Liver (tissue), 9 donors: ENCODE data around the gene KLKB1. TPM values are rescaled to one million over a fixed set of nuclear protein-coding genes. Genes with fewer than 3 reads are reported as not detected.

Experiments used
- DNase-seq: peaks from one replicate; pipeline ENCODE4 v3.0.0-alpha.2; 2017; ENCODE audit warnings: low spot score
- H3K27ac ChIP-seq, 2 donors: one replicate each; pipeline ENCODE4 v1.7.0; 2013; ENCODE audit warnings: inconsistent platforms in 2 of 2, low read length in 2 of 2, control low read depth in 1 of 2, low read depth in 1 of 2, mild to moderate bottlenecking in 1 of 2
- H3K27me3 ChIP-seq, 4 donors: one replicate each; pipeline versions ENCODE4 v1.6.1 to v1.7.0; 2013; ENCODE audit warnings: low read length in 3 of 4, inconsistent platforms in 1 of 4, mild to moderate bottlenecking in 1 of 4, moderate library complexity in 1 of 4; ENCODE audit not compliant: control insufficient read depth in 4 of 4, insufficient read depth in 4 of 4
- H3K36me3 ChIP-seq, 4 donors: one replicate each; pipeline versions ENCODE4 v1.6.1 to v1.7.0; 2013; ENCODE audit warnings: low read length in 3 of 4, mild to moderate bottlenecking in 3 of 4, low read depth in 1 of 4, moderate library complexity in 1 of 4; ENCODE audit not compliant: control insufficient read depth in 4 of 4, insufficient read depth in 3 of 4
- H3K4me1 ChIP-seq, 4 donors: one replicate each; pipeline versions ENCODE4 v1.6.1 to v1.7.0; 2013; ENCODE audit warnings: low read length in 3 of 4, mild to moderate bottlenecking in 3 of 4, moderate library complexity in 1 of 4; ENCODE audit not compliant: control insufficient read depth in 4 of 4, insufficient read depth in 4 of 4
- H3K4me3 ChIP-seq, 3 donors: one replicate each; pipeline versions ENCODE4 v1.6.1 to v1.7.0; 2013; ENCODE audit warnings: low read length in 3 of 3, control low read depth in 1 of 3, low read depth in 1 of 3, mild to moderate bottlenecking in 1 of 3
- H3K9ac ChIP-seq, 2 donors: one replicate each; pipeline ENCODE4 v1.7.0; 2013; ENCODE audit warnings: low read length in 2 of 2, mild to moderate bottlenecking in 2 of 2, moderate library complexity in 2 of 2, control low read depth in 1 of 2, low read depth in 1 of 2
- H3K9me3 ChIP-seq, 4 donors: one replicate each; pipeline versions ENCODE4 v1.6.1 to v1.7.0; 2013; ENCODE audit warnings: low read length in 3 of 4; ENCODE audit not compliant: control insufficient read depth in 4 of 4
- FOXA1 ChIP-seq: IDR thresholded peaks from 2 replicates; pipeline ENCODE4 v1.6.1; 2016; ENCODE audit warnings: antibody characterized with exemption
- FOXA2 ChIP-seq: IDR thresholded peaks from 2 replicates; pipeline ENCODE4 v1.6.1; 2016; ENCODE audit warnings: antibody characterized with exemption
- HNF4A ChIP-seq, 2 donors: conservative IDR thresholded peaks; 2 replicates each; pipeline ENCODE4 v1.6.1; 2016; ENCODE audit warnings: antibody characterized with exemption in 2 of 2, mild to moderate bottlenecking in 2 of 2
- JUND ChIP-seq, 2 donors: IDR thresholded peaks; 2 replicates each; pipeline ENCODE4 v1.6.1; 2016; ENCODE audit warnings: antibody characterized with exemption in 2 of 2
- RAD21 ChIP-seq, 2 donors: IDR thresholded peaks; 2 replicates each; pipeline ENCODE4 v1.6.1; 2016; ENCODE audit warnings: antibody characterized with exemption in 2 of 2, mild to moderate bottlenecking in 2 of 2
- RXRA ChIP-seq, 2 donors: IDR thresholded peaks; 2 replicates each; pipeline ENCODE4 v1.6.1; 2017 to 2018; ENCODE audit warnings: antibody characterized with exemption in 2 of 2, mild to moderate bottlenecking in 1 of 2
- TAF1 ChIP-seq: conservative IDR thresholded peaks from 2 replicates; pipeline ENCODE4 v1.6.1; 2016; ENCODE audit warnings: antibody characterized with exemption, mild to moderate bottlenecking
- YY1 ChIP-seq: IDR thresholded peaks from 2 replicates; pipeline ENCODE4 v1.6.1; 2016; ENCODE audit warnings: antibody characterized with exemption, mild to moderate bottlenecking
- WGBS: extraction: QIAGEN DNeasy Blood & Tissue Kit; methylation state at CpG from one replicate; pipeline ENCODE4 v1.1.7; 2013; 5-methylcytosine and 5-hydroxymethylcytosine counted together
- polyA plus RNA-seq, 2 donors: library from polyadenylated mRNA; stranded (reverse) in 1 of 2; unstranded in 1 of 2; fragments of 200-250 nt in 1 of 2; fragments of >200 nt in 1 of 2; fragmentation: Nextera tagmentation in 1 of 2; extraction: Ambion mirVana in 1 of 2; gene quantifications; one replicate each; pipeline versions ENCODE4 v1.2.1 to v1.2.3, GENCODE V29; 2013 to 2015
- total RNA-seq, 2 donors: library from RNA; depleted of rRNA; stranded (reverse); fragments of >200 nt; gene quantifications; one replicate each; pipeline ENCODE4 v1.2.3, GENCODE V29; 2014
- TF ChIP-seq, protein P1 (sequence below): IDR thresholded peaks from 2 replicates; pipeline ENCODE4 v1.6.1; 2016; ENCODE audit warnings: antibody characterized with exemption, mild to moderate bottlenecking
- TF ChIP-seq, protein P2 (sequence below): fragments of 150-350 bp; IDR thresholded peaks from 2 replicates; pipeline ENCODE4 v1.5.1; 2017; ENCODE audit warnings: improper control_type of control experiment, low read depth, low read length; ENCODE audit not compliant: missing input control
- TF ChIP-seq, protein P3 (sequence below): IDR thresholded peaks from 2 replicates; pipeline ENCODE4 v1.6.1; 2016; ENCODE audit warnings: antibody characterized with exemption
- TF ChIP-seq, protein P4 (sequence below): IDR thresholded peaks from 2 replicates; pipeline ENCODE4 v1.6.1; 2016; ENCODE audit warnings: antibody characterized with exemption
- donor health status: healthy.
- donor health status: healthy.
- donor health status: healthy.
- donor health status: healthy.
- donor health status: healthy.

Gene KLKB1
- total and polyA plus RNA-seq, 4 donors = 36.5 to 78.9 (median 60.2) TPM

DNA sequence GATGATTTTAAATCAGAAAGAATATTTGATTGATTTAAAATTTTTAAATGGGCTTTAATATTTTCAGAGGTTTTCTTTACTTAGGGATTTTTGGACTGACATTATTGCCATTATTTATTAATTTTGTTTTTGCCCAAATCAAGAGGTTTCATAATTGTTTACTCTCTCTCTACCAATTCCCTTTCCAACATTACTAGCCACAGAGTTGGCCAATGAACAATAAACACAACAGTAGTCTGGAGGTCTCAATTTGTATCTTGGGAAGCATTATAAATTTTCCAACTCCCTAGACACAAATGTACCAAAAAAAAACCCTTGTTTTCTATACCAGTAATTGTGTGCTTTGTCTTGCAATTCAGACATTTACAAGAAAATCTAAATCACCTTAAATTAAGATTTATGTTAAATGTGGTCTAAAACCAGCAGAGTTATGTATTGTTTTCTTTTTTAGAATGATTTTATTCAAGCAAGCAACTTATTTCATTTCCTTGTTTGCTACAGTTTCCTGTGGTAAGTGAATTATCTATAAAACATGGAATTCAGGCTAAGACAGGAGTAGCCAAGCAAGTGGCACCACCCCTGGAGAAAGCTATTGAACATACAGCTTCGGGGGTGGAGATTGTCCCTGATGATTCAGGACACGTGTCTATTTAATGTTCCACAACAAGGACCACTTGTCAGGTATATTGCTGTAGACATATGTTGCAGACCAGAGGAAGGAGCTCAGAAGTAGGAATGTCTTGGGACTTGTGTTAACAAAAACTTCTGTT, 622 bp downstream of the KLKB1 start:
- Histone ChIP-seq H3K27me3 (no peaks in the 10 kb centered on the region), H3K4me1 (peaks cover 12 to 49% (median 28%) of the 10 kb centered on the region in 4 donors), H3K9me3 (no peaks in the 10 kb centered on the region), H3K36me3 (peaks cover 0 to 8% (median 0%) of the 10 kb centered on the region in 4 donors), H3K27ac (peak overlapping the region; percentile 77 to 82), H3K9ac (peak overlapping the region; percentile 62 to 90), H3K4me3 (peak overlapping the region; percentile 33 to 55 (median 50))
- no peak for DNase-seq
- 9% methylated on average over 2 of the region's 2 CpGs for WGBS
- TF ChIP-seq FOXA2 = no peak
- no peak for TF ChIP-seq FOXA1
- TF ChIP-seq RAD21 (IDR thresholded peaks at IDR 0.05) = no peak
- TF ChIP-seq, protein P1, sequence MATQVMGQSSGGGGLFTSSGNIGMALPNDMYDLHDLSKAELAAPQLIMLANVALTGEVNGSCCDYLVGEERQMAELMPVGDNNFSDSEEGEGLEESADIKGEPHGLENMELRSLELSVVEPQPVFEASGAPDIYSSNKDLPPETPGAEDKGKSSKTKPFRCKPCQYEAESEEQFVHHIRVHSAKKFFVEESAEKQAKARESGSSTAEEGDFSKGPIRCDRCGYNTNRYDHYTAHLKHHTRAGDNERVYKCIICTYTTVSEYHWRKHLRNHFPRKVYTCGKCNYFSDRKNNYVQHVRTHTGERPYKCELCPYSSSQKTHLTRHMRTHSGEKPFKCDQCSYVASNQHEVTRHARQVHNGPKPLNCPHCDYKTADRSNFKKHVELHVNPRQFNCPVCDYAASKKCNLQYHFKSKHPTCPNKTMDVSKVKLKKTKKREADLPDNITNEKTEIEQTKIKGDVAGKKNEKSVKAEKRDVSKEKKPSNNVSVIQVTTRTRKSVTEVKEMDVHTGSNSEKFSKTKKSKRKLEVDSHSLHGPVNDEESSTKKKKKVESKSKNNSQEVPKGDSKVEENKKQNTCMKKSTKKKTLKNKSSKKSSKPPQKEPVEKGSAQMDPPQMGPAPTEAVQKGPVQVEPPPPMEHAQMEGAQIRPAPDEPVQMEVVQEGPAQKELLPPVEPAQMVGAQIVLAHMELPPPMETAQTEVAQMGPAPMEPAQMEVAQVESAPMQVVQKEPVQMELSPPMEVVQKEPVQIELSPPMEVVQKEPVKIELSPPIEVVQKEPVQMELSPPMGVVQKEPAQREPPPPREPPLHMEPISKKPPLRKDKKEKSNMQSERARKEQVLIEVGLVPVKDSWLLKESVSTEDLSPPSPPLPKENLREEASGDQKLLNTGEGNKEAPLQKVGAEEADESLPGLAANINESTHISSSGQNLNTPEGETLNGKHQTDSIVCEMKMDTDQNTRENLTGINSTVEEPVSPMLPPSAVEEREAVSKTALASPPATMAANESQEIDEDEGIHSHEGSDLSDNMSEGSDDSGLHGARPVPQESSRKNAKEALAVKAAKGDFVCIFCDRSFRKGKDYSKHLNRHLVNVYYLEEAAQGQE = no peak
- TF ChIP-seq HNF4A (conservative IDR thresholded peaks at IDR 0.05) = no peak
- no peak for TF ChIP-seq JUND (IDR thresholded peaks at IDR 0.05)

DNA sequence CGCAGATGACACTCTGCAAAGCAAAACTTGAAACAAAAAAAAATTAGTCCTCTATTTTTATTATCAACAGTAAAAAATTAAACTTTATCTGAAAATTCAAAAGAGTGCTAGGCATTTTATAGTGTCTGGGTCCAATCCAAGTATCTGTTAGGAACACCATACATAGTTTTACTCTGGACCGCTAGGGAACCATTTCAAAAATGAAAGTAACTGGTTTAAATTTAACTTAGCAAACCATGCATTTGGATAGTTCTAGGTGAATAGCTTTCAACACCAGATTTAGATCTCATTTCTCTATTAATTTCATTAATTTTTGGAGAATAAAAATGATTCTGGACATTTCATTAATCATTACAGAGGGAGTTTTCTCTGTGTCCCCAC, 1.2 kb downstream of the KLKB1 start:
- no peak for DNase-seq
- Histone ChIP-seq H3K27ac (peak overlapping the region; percentile 77 to 82), H3K9me3 (no peaks in the 10 kb centered on the region), H3K4me1 (peaks cover 12 to 50% (median 28%) of the 10 kb centered on the region in 4 donors), H3K27me3 (no peaks in the 10 kb centered on the region), H3K36me3 (peaks cover 0 to 8% (median 2%) of the 10 kb centered on the region in 4 donors), H3K9ac (peak overlapping the region; percentile 71 to 90), H3K4me3 (peak overlapping the region; percentile 33 to 55 (median 50))
- WGBS = 22% methylated on average over 2 of the region's 2 CpGs
- TF ChIP-seq TAF1 = peak; percentile 19
- TF ChIP-seq, protein P2, sequence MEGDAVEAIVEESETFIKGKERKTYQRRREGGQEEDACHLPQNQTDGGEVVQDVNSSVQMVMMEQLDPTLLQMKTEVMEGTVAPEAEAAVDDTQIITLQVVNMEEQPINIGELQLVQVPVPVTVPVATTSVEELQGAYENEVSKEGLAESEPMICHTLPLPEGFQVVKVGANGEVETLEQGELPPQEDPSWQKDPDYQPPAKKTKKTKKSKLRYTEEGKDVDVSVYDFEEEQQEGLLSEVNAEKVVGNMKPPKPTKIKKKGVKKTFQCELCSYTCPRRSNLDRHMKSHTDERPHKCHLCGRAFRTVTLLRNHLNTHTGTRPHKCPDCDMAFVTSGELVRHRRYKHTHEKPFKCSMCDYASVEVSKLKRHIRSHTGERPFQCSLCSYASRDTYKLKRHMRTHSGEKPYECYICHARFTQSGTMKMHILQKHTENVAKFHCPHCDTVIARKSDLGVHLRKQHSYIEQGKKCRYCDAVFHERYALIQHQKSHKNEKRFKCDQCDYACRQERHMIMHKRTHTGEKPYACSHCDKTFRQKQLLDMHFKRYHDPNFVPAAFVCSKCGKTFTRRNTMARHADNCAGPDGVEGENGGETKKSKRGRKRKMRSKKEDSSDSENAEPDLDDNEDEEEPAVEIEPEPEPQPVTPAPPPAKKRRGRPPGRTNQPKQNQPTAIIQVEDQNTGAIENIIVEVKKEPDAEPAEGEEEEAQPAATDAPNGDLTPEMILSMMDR = peak; percentile 33
- no peak for TF ChIP-seq RAD21 (IDR thresholded peaks at IDR 0.05)
- TF ChIP-seq YY1 = peak; percentile 90
- TF ChIP-seq, protein P3, sequence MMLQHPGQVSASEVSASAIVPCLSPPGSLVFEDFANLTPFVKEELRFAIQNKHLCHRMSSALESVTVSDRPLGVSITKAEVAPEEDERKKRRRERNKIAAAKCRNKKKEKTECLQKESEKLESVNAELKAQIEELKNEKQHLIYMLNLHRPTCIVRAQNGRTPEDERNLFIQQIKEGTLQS = peak; percentile 33
- TF ChIP-seq, protein P4, sequence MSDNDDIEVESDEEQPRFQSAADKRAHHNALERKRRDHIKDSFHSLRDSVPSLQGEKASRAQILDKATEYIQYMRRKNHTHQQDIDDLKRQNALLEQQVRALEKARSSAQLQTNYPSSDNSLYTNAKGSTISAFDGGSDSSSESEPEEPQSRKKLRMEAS = no peak
- TF ChIP-seq RXRA (IDR thresholded peaks at IDR 0.05) = no peak
